Tibial artery (tissue), 4 donors: ENCODE results near the gene KCNT1.

ENCODE experiments used
- DNase-seq, 2 donors: peaks; one replicate each; pipeline ENCODE4 v3.0.0-alpha.2; 2019
- H3K27ac ChIP-seq, 2 donors: fragments of 200-600 bp; sonication (generic) in 1 of 2; 1 replicate in 1 of 2; 2 replicates in 1 of 2; pipeline ENCODE4 v1.5.1; 2018 to 2019; ENCODE audit warnings: mild to moderate bottlenecking in 1 of 2
- H3K27me3 ChIP-seq, 2 donors: fragments of 200-600 bp; sonication (generic) in 1 of 2; one replicate each; pipeline versions ENCODE4 v1.5.1 to v1.6.0; 2016 to 2019
- H3K36me3 ChIP-seq, 3 donors: fragments of 200-600 bp; sonication (generic) in 2 of 3; one replicate each; pipeline ENCODE4 v1.5.1; 2016 to 2019; ENCODE audit warnings: mild to moderate bottlenecking in 2 of 3
- H3K4me1 ChIP-seq, 4 donors: fragments of 200-600 bp; sonication (generic) in 2 of 4; 1 replicate in 3 of 4; 2 replicates in 1 of 4; pipeline ENCODE4 v1.5.1; 2016 to 2019
- H3K4me3 ChIP-seq, 2 donors: fragments of 200-600 bp; sonication (generic) in 1 of 2; 1 replicate in 1 of 2; 2 replicates in 1 of 2; pipeline ENCODE4 v1.5.1; 2018 to 2019; ENCODE audit warnings: mild to moderate bottlenecking in 2 of 2
- H3K9me3 ChIP-seq, 3 donors: fragments of 200-600 bp; sonication (generic) in 1 of 3; one replicate each; pipeline ENCODE4 v1.5.1; 2016 to 2019
- CTCF ChIP-seq, 2 experiments: fragments of 200-600 bp in 1 of 2; fragments of 450-650 bp in 1 of 2; IDR thresholded peaks; one replicate each; pipeline ENCODE4 v1.5.1; 2017 to 2019; ENCODE audit warnings: antibody characterized with exemption in 2 of 2, mild to moderate bottlenecking in 1 of 2, moderate library complexity in 1 of 2
- intact Hi-C: fragments of 100-400 bp; cut with DNase I; formaldehyde crosslinking; loops from one replicate; pipeline ENCODE4 v1.15.0; 2023; ENCODE audit warnings: low total_unique reads

The KCNT1 gene

DNA sequence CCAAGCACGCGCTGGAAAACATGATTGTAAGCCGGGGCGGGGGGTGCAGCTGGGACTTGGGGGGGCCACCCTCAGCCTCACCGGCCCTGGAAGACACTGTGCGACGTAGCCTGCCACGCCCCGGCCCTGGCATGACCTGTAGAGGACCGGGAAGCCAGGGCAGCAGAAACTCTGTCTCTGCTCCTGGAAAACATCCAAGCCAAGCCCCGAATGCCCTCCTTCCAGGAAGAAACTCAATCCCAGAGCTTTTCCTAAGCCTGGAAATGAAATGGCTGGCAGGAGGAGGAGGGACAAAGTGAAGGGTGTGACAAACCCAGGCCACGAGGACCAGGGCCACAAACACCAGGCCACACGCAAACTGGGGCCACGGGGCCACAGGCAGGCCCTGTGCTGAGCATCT is 55.4 kb downstream of the KCNT1 start:
- no peak for TF ChIP-seq CTCF (IDR thresholded peaks at IDR 0.05)
- no peak for DNase-seq

GRCh38 chr9:135758056-135758455 is 56.1 kb downstream of the KCNT1 start:
- TF ChIP-seq CTCF (IDR thresholded peaks at IDR 0.05), result no peak
- H3K4me1 ChIP-seq, result no peaks in the 10 kb centered on the region
- peaks cover 0 to 6% (median 0%) of the 10 kb centered on the region in 3 donors for H3K9me3 ChIP-seq
- H3K27me3 ChIP-seq, result peaks cover 0 to 18% of the 10 kb centered on the region in 2 donors
- H3K4me3 ChIP-seq, result no peak overlapping the region
- no peak for DNase-seq
- H3K36me3 ChIP-seq, result no peaks in the 10 kb centered on the region
- intact Hi-C loops, result no loop called here
- H3K27ac ChIP-seq, result no peak overlapping the region

More for the DNA sequence above, 55.4 kb downstream of the KCNT1 start:
- Histone ChIP-seq H3K9me3 (peaks cover 0 to 6% (median 0%) of the 10 kb centered on the region in 3 donors), H3K27ac (no peak overlapping the region), H3K27me3 (peaks cover 0 to 18% of the 10 kb centered on the region in 2 donors), H3K36me3 (no peaks in the 10 kb centered on the region), H3K4me3 (no peak overlapping the region), H3K4me1 (no peaks in the 10 kb centered on the region)
- intact Hi-C loops, result no loop called here

- no peaks in the 10 kb centered on the region for H3K4me1 ChIP-seq
- peaks cover 0 to 13% of the 10 kb centered on the region in 2 donors for H3K27me3 ChIP-seq
- TF ChIP-seq CTCF (IDR thresholded peaks at IDR 0.05), result no peak
- intact Hi-C loops, result no loop called here
- no peak for DNase-seq
- H3K36me3 ChIP-seq, result no peaks in the 10 kb centered on the region
- H3K27ac ChIP-seq, result no peak overlapping the region
- no peak overlapping the region for H3K4me3 ChIP-seq
- H3K9me3 ChIP-seq, result peaks cover 0 to 6% (median 0%) of the 10 kb centered on the region in 3 donors
Observed at GRCh38 chr9:135758870-135759269, 56.9 kb downstream of the KCNT1 start.

- no peak overlapping the region for H3K4me3 ChIP-seq
- no peak overlapping the region for H3K27ac ChIP-seq
- H3K9me3 ChIP-seq, result peaks cover 0 to 6% (median 6%) of the 10 kb centered on the region in 3 donors
- no peaks in the 10 kb centered on the region for H3K36me3 ChIP-seq
- no peaks in the 10 kb centered on the region for H3K4me1 ChIP-seq
- TF ChIP-seq CTCF (IDR thresholded peaks at IDR 0.05), result no peak
- no peak for DNase-seq
- H3K27me3 ChIP-seq, result peaks cover 0 to 6% of the 10 kb centered on the region in 2 donors
- intact Hi-C loops, result no loop called here
Observed at GRCh38 chr9:135759676-135760300, 57.8 kb downstream of the KCNT1 start.

DNA sequence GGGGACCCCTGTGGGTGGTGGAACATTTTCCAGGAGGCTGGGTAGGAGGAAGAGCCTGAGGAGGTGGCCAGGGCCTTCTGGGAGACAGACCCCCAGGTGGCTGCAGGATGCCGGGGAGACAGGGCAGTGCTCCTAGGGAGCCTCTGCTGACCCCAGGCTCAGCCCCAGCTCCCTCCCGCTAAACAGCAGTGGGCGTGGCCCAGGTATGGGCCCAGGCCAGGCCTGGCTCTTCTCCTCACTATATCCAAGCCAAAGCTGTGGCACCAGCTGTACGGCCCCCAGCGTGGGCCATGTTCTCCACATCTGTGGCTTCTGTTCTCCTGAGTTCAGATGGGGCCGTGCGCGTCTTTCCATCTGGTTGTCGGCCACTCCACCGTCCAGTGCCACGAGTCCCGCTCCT is 58.5 kb downstream of the KCNT1 start:
- peaks cover 0 to 4% of the 10 kb centered on the region in 2 donors for H3K27me3 ChIP-seq
- no peak overlapping the region for H3K4me3 ChIP-seq
- H3K4me1 ChIP-seq, result no peaks in the 10 kb centered on the region
- no peak overlapping the region for H3K27ac ChIP-seq
- H3K36me3 ChIP-seq, result no peaks in the 10 kb centered on the region
- intact Hi-C loops, result no loop called here
- DNase-seq, result no peak
- H3K9me3 ChIP-seq, result peaks cover 0 to 12% (median 4%) of the 10 kb centered on the region in 3 donors
- no peak for TF ChIP-seq CTCF (IDR thresholded peaks at IDR 0.05)
